Spinal cord (tissue), 10 donors: Measurements from ENCODE around the gene ITGA1. TPM values are rescaled to one million over a fixed set of nuclear protein-coding genes. Genes with fewer than 3 reads are reported as not detected.
"Not testable (repeated sequence)": the region's sequence is repeated elsewhere in the genome, so short reads cannot be mapped to it uniquely, and the experiment has no call there.

Experiments
- DNase-seq, 6 donors: peaks; one replicate each; pipeline versions ENCODE4 v3.0.0 to v3.0.0-alpha.2; 2013 to 2015; ENCODE audit warnings: low spot score in 6 of 6, low read depth in 4 of 6
- H3K27ac ChIP-seq: one replicate; pipeline ENCODE4 v1.5.1; 2013; ENCODE audit warnings: low read depth, low read length, control low read depth
- H3K27me3 ChIP-seq: one replicate; pipeline ENCODE4 v1.6.1; 2013; ENCODE audit warnings: low read length; ENCODE audit not compliant: control insufficient read depth, insufficient read depth
- H3K36me3 ChIP-seq: one replicate; pipeline ENCODE4 v1.6.1; 2013; ENCODE audit warnings: low read length; ENCODE audit not compliant: control insufficient read depth, insufficient read depth
- H3K4me1 ChIP-seq: one replicate; pipeline ENCODE4 v1.6.1; 2013; ENCODE audit warnings: low read length; ENCODE audit not compliant: control insufficient read depth, insufficient read depth
- H3K4me3 ChIP-seq: one replicate; pipeline ENCODE4 v1.5.1; 2013; ENCODE audit warnings: low read depth, low read length, control low read depth
- H3K9me3 ChIP-seq: one replicate; pipeline ENCODE4 v1.6.1; 2013; ENCODE audit warnings: low read length; ENCODE audit not compliant: control insufficient read depth, insufficient read depth
- WGBS: methylation state at CpG from one replicate; pipeline ENCODE4 v1.1.5; 2013; ENCODE audit warnings: missing lambda C conversion rate; ENCODE audit not compliant: insufficient coverage; 5-methylcytosine and 5-hydroxymethylcytosine counted together
- polyA plus RNA-seq, 2 donors: library from polyadenylated mRNA; unstranded; fragments of 120-200 nt; gene quantifications; one replicate each; pipeline ENCODE4 v1.2.1, GENCODE V29; 2013; ENCODE audit not compliant: insufficient read length in 2 of 2
- total RNA-seq, 2 donors: library from RNA; depleted of rRNA in 1 of 2; stranded (reverse); fragments of 120-200 nt in 1 of 2; fragments of >200 nt in 1 of 2; gene quantifications; one replicate each; pipeline versions ENCODE4 v1.2.3 to v1.2.4, GENCODE V29; 2013 to 2014
- donor health status: healthy.

Gene ITGA1
- total and polyA plus RNA-seq, 4 donors, result 8.2 to 64.0 (median 17.3) TPM

DNA sequence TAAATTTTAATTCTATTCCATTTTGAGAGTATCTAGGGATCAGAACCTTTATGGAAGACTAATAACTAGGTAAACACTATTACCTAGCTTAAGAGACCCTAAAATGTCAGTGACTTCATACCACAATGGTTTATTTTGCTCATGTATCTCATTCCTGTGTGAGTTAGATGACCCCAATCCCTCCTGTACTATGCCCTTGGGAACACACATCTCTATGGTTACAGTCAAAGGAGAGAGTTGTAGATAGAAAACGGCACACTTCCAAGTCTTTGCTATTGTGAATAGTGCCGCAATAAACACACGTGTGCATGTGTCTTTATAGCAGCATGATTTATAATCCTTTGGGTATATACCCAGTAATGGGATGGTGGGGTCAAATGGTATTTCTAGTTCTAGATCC is 31.1 kb downstream of the ITGA1 start:
- not testable (repeated sequence) for H3K27ac ChIP-seq, H3K4me3 ChIP-seq, DNase-seq, H3K27me3 ChIP-seq, H3K9me3 ChIP-seq, H3K4me1 ChIP-seq, H3K36me3 ChIP-seq
- WGBS, result no CpG with 5 or more reads among the region's 3 CpGs

DNA sequence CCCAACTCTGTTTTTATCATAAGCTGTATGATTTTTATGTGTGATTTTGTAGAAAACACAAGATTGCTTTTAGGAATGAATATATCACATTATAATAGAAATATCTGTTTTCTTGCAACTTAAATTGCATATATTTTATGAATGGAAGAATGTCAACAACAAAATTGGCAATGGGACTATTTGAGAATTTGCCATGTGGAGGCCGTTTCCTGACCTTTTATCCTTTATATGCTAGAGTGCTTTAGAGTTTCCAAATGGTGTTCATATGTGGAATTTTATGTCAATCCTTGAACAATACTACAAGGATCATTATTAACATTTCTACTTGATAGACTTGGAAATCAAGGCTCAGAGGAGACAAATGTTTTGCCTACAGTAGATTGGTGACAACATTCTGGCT is 34.2 kb downstream of the ITGA1 start:
- Histone ChIP-seq H3K4me1 (no peaks in the 10 kb centered on the region), H3K27me3 (no peaks in the 10 kb centered on the region), H3K9me3 (no peaks in the 10 kb centered on the region), H3K36me3 (no peaks in the 10 kb centered on the region), H3K27ac (no peak overlapping the region), H3K4me3 (no peak overlapping the region)
- no CpG with 5 or more reads among the region's 1 CpG for WGBS
- DNase-seq, result no peak

- WGBS, result 55% methylated on average over 3 of the region's 6 CpGs
- Histone ChIP-seq H3K27ac (no peak overlapping the region), H3K4me1 (no peaks in the 10 kb centered on the region), H3K4me3 (no peak overlapping the region), H3K36me3 (no peaks in the 10 kb centered on the region), H3K27me3 (no peaks in the 10 kb centered on the region), H3K9me3 (no peaks in the 10 kb centered on the region)
- DNase-seq, result peak in 1 of 6 donors; percentile 39
These were observed 34.7 kb downstream of the ITGA1 start for GRCh38 chr5:52822437-52822836.

DNA sequence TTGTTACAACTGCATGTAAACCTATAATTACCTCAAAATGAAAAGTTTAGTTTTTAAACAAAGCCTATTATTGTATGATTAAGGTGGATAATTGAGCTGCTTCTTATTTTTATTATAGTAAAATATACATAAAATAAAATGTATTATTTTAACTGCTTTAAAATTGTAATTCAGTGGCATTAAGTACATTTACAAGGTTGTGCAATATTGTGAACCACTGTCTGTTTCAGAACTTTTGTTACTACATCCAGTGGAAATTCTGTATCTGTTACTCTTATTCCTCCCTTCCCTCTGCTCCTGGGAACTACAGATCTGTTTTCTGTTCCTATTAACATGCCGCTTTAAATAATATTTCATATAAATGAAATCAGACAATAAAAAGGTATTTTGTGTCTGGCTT is 37.1 kb downstream of the ITGA1 start:
- Histone ChIP-seq H3K27ac (no peak overlapping the region), H3K4me3 (no peak overlapping the region), H3K36me3 (no peaks in the 10 kb centered on the region), H3K9me3 (no peaks in the 10 kb centered on the region), H3K4me1 (no peaks in the 10 kb centered on the region), H3K27me3 (no peaks in the 10 kb centered on the region)
- WGBS, result no CpG with 5 or more reads among the region's 1 CpG
- DNase-seq, result no peak

DNA sequence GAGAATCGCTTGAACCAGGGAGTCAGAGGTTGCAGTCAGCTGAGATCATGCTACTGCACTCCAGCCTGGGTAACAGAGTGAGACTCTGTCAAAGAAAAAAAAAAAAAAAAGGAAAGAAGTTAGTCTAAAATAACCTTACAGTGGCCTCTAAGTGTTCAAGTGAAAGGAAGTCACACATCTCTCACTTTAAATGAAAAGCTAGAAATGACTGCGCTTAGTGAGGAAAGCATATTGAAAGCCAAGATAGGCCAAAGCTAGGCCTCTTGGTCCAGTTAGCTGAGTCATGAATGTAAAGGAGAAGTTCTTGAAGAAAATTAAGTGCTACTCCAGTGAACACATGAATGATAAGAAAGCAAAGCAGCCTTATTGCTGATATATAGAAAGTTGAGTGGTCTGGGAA is 38.1 kb downstream of the ITGA1 start:
- whole genome bisulfite sequencing, result 100% methylated on average over 1 of the region's 2 CpGs
- Histone ChIP-seq H3K27ac (no peak overlapping the region), H3K27me3 (no peaks in the 10 kb centered on the region), H3K9me3 (no peaks in the 10 kb centered on the region), H3K36me3 (no peaks in the 10 kb centered on the region), H3K4me3 (no peak overlapping the region), H3K4me1 (no peaks in the 10 kb centered on the region)
- no peak for DNase-seq

DNA sequence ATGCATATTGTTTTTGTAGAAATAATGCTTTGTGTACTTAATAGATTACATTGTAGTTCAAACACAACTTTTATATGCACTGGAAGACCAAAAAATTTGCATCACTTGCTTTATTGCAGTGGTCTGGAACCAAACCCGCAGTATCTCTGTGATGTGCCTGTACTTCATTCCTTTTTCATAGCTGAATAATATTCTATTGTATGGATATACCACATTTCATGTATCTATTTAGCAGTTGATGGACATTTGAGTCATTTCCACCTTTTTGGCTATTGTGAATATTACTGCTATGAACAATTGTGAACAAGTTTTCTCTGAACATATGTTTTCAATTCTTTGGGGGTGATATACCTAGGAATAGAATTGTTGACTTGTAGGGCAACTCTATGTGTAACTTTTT is 40.1 kb downstream of the ITGA1 start:
- Histone ChIP-seq H3K9me3 (no peaks in the 10 kb centered on the region), H3K36me3 (no peaks in the 10 kb centered on the region), H3K27me3 (no peaks in the 10 kb centered on the region), H3K27ac (no peak overlapping the region), H3K4me3 (no peak overlapping the region), H3K4me1 (no peaks in the 10 kb centered on the region)
- DNase-seq, result no peak
- WGBS, result no CpG with 5 or more reads among the region's 1 CpG

- no peaks in the 10 kb centered on the region for H3K4me1 ChIP-seq
- H3K27me3 ChIP-seq, result no peaks in the 10 kb centered on the region
- H3K27ac ChIP-seq, result peak overlapping the region; percentile 43
- H3K9me3 ChIP-seq, result no peaks in the 10 kb centered on the region
- no peak for DNase-seq
- no peak overlapping the region for H3K4me3 ChIP-seq
- H3K36me3 ChIP-seq, result no peaks in the 10 kb centered on the region
These were observed 41.9 kb downstream of the ITGA1 start for GRCh38 chr5:52829664-52830063.

DNA sequence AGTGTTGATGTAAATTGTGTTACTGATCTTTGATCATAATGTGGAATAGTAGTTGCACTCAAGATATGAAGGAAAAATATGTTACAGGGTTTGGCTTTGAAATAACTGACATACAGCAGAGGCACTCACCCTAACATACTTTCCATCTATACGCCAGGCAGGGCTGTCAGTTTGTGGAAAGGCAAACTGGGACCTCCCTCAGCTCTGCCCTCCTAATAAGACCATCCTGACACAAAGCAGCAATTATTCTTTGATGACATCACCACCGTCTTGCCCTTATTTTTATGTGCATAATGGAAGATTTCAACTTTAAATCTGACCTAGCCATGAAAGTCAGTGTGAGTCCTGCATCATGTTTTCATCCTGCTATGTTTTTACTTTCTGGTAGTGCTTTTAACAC is 42.9 kb downstream of the ITGA1 start:
- Histone ChIP-seq H3K4me3 (no peak overlapping the region), H3K36me3 (no peaks in the 10 kb centered on the region), H3K27ac (peak overlapping the region; percentile 37), H3K4me1 (no peaks in the 10 kb centered on the region), H3K9me3 (no peaks in the 10 kb centered on the region), H3K27me3 (no peaks in the 10 kb centered on the region)
- no peak for DNase-seq
- 60% methylated on average over 1 of the region's 2 CpGs for WGBS

DNA sequence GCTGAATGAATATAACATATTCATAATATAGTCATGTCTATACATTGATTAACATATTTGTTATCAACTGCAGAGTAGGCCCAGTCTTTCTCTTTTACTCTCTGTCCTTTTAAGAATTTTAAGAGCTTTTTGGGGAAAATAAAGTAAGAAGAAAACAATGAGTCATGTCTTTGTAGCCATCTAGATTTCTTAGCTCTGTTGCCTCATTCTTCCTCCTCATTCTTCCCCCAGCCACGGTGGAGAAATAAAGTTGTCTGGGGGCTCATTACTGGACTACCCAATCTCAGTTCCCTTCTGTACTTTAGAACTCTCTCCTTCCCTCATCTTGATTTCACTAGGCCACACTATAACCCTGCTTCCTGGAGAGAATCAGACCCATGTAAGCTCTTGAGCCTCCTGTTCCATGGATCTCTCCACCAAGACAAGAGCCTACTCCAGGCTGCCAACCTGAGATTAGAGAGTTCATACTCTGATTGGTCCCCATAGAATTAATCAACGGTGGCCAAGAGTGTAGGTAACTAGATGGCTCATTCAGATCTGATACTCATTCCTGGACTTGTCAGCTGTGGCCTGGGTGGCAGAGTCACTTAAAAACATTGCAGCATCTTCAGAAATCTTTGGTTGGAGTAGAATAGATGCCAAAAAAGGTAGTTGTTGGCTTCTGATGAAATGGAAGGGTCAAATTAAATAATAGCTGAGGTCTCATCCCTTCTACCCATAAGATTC is 44.2 kb downstream of the ITGA1 start:
- no peaks in the 10 kb centered on the region for H3K9me3 ChIP-seq
- no peaks in the 10 kb centered on the region for H3K27me3 ChIP-seq
- H3K4me1 ChIP-seq, result no peaks in the 10 kb centered on the region
- H3K4me3 ChIP-seq, result no peak overlapping the region
- H3K27ac ChIP-seq, result no peak overlapping the region
- no peak for DNase-seq
- 100% methylated on average over 2 of the region's 2 CpGs for WGBS
- H3K36me3 ChIP-seq, result no peaks in the 10 kb centered on the region

GRCh38 chr5:52834320-52834719 is 46.6 kb downstream of the ITGA1 start:
- no peak overlapping the region for H3K4me3 ChIP-seq
- no peaks in the 10 kb centered on the region for H3K9me3 ChIP-seq
- 94% methylated on average over 2 of the region's 2 CpGs for WGBS
- H3K4me1 ChIP-seq, result no peaks in the 10 kb centered on the region
- DNase-seq, result no peak
- H3K36me3 ChIP-seq, result no peaks in the 10 kb centered on the region
- H3K27ac ChIP-seq, result no peak overlapping the region
- no peaks in the 10 kb centered on the region for H3K27me3 ChIP-seq
